ENCODE measurements around the gene MEX3B.

DNA sequence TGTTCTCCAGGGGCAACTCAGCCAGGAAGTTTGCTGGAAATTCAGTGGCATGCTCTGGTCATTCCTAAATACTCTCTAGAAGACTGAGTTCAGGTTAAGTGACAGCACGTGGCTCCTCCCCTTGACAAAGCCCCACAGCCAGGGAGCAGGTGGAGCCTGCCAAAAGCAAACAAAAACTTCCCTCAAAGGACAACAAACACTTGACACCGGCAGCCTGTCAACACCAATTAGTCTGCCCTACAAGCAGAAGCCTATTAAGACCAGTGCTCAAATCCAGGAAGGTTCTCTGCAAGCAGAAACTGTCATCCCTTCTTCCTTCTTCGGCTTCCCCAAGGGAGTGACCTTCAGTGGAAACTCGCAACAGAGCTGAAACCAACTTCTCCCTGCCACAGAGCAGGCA, 5.0 kb downstream of the MEX3B start:
- no peak for TF ChIP-seq CTCF (IDR thresholded peaks at IDR 0.05; ENCODE audit: insufficient read depth, low read depth, low read length)
- no peak for TF ChIP-seq EZH2 (IDR thresholded peaks at IDR 0.05; ENCODE audit: insufficient read depth, low read length)

Data from astrocyte (in vitro differentiated cells and primary cell).